H1 (cell line): ENCODE measurements around the gene LRFN3. TPM values are rescaled to one million over a fixed set of nuclear protein-coding genes. Genes with fewer than 3 reads are reported as not detected.
A peak's percentile ranks its signal among the peaks of the same experiment; 100 is the strongest.

Experiments used
- CTCF ChIA-PET: fragments of 300-600 bp; sonication (Branson Sonifier 250); formaldehyde crosslinking; loops from one replicate; lab custom pipeline; 2021; ENCODE audit not compliant: partially characterized antibody; lab: Charles Lee
- POLR2A ChIA-PET: fragments of 300-600 bp; sonication (Branson Sonifier 250); formaldehyde crosslinking; loops from one replicate; lab custom pipeline; 2021; ENCODE audit warnings: inconsistent platforms; ENCODE audit not compliant: partially characterized antibody; lab: Charles Lee
- DNase-seq, 2 experiments: peaks; one replicate each; pipeline versions ENCODE4 v3.0.0 to v3.0.0-alpha.2; 2010 to 2022; ENCODE audit warnings: low spot score in 2 of 2, low read depth in 1 of 2, mixed read lengths in 1 of 2
- FAIRE-seq: peaks from 2 replicates; lab custom pipeline; 2011; peaks lifted over from hg19 to GRCh38; lab: Jason Lieb, UNC
- H2AFZ ChIP-seq: 2 replicates; pipeline ENCODE4 v1.8.1; 2012; ENCODE audit warnings: low read length, inconsistent platforms
- H2AK5ac ChIP-seq: 2 replicates; pipeline ENCODE4 v1.6.1; 2013; ENCODE audit warnings: low read depth, low read length
- H2BK120ac ChIP-seq: replicated peaks from 2 replicates; pipeline ENCODE3; 2013; ENCODE audit warnings: low read depth, low read length, inconsistent platforms
- H2BK12ac ChIP-seq: 2 replicates; pipeline ENCODE4 v1.6.1; 2013; ENCODE audit warnings: low read depth, low read length
- H2BK15ac ChIP-seq: 2 replicates; pipeline ENCODE4 v1.6.1; 2013; ENCODE audit warnings: low read length
- H2BK20ac ChIP-seq: 2 replicates; pipeline ENCODE4 v1.6.1; 2013; ENCODE audit warnings: low read length
- H2BK5ac ChIP-seq: 2 replicates; pipeline ENCODE4 v1.6.1; 2013; ENCODE audit warnings: low read depth, low read length
- H3K14ac ChIP-seq: 2 replicates; pipeline ENCODE4 v1.6.1; 2013; ENCODE audit warnings: inconsistent platforms; ENCODE audit not compliant: insufficient read length
- H3K18ac ChIP-seq: 2 replicates; pipeline ENCODE4 v1.6.1; 2013; ENCODE audit warnings: low read length; ENCODE audit errors: extremely low read depth
- H3K23ac ChIP-seq: 2 replicates; pipeline ENCODE4 v1.6.1; 2013; ENCODE audit warnings: inconsistent platforms; ENCODE audit not compliant: insufficient read length
- H3K23me2 ChIP-seq: 2 replicates; pipeline ENCODE4 v1.6.1; 2013; ENCODE audit warnings: low read depth, low read length
- H3K27ac ChIP-seq: 2 replicates; pipeline ENCODE4 v1.6.1; 2011; ENCODE audit warnings: low read depth, low read length, inconsistent platforms
- H3K27me3 ChIP-seq, 4 experiments: replicated peaks in 1 of 4; 1 replicate in 1 of 4; 2 replicates in 3 of 4; pipeline versions ENCODE4 v1.6.1 to v1.8.1; 2011 to 2013; ENCODE audit warnings: low read length in 3 of 4, mild to moderate bottlenecking in 3 of 4, inconsistent platforms in 2 of 4, mixed read lengths in 2 of 4, moderate library complexity in 1 of 4; ENCODE audit not compliant: control insufficient read depth in 3 of 4, insufficient read depth in 3 of 4; ENCODE audit errors: extremely low read depth in 1 of 4
- H3K36me3 ChIP-seq, 4 experiments: 2 replicates each; pipeline versions ENCODE4 v1.6.1 to v1.8.1; 2011 to 2013; ENCODE audit warnings: mild to moderate bottlenecking in 4 of 4, low read length in 3 of 4, moderate library complexity in 2 of 4, control low read depth in 1 of 4, inconsistent platforms in 1 of 4; ENCODE audit not compliant: insufficient read depth in 4 of 4, control insufficient read depth in 2 of 4
- H3K4ac ChIP-seq: replicated peaks from 2 replicates; pipeline ENCODE3; 2013; ENCODE audit warnings: low read length, low read depth, mixed read lengths, inconsistent platforms; ENCODE audit not compliant: insufficient read length
- H3K4me1 ChIP-seq, 4 experiments: replicated peaks in 1 of 4; 1 replicate in 1 of 4; 2 replicates in 3 of 4; pipeline versions ENCODE4 v1.6.1 to v1.8.1; 2011 to 2013; ENCODE audit warnings: low read length in 3 of 4, inconsistent platforms in 2 of 4, mixed read lengths in 1 of 4; ENCODE audit not compliant: insufficient read depth in 4 of 4, control insufficient read depth in 3 of 4
- H3K4me2 ChIP-seq, 2 experiments: 2 replicates each; pipeline versions ENCODE4 v1.6.1 to v1.8.1; 2011 to 2013; ENCODE audit warnings: low read depth in 2 of 2, low read length in 2 of 2, control low read depth in 1 of 2, inconsistent platforms in 1 of 2, mild to moderate bottlenecking in 1 of 2; ENCODE audit not compliant: insufficient read depth in 1 of 2
- H3K4me3 ChIP-seq, 4 experiments: fragments of 200-600, 300-600 bp in 1 of 4; sonication (generic), shearing (Covaris generic), sonication (Bioruptor Twin) in 1 of 4; 2 replicates each; pipeline versions ENCODE4 v1.5.1 to v1.8.1; 2011 to 2016; ENCODE audit warnings: low read length in 4 of 4, low read depth in 3 of 4, control low read depth in 2 of 4, inconsistent platforms in 2 of 4, mild to moderate bottlenecking in 2 of 4, mixed read lengths in 1 of 4, moderate library complexity in 1 of 4; ENCODE audit not compliant: insufficient read depth in 2 of 4; ENCODE audit errors: extremely low read depth in 1 of 4
- H3K56ac ChIP-seq: replicated peaks from 2 replicates; pipeline ENCODE3; 2013; ENCODE audit warnings: low read depth, mild to moderate bottlenecking, mixed read lengths, low read length, inconsistent platforms; ENCODE audit not compliant: insufficient read length
- H3K79me1 ChIP-seq: 2 replicates; pipeline ENCODE4 v1.6.1; 2013; ENCODE audit warnings: low read depth, low read length, control low read depth
- H3K79me2 ChIP-seq, 2 experiments: 2 replicates each; pipeline versions ENCODE4 v1.6.1 to v1.8.1; 2012 to 2013; ENCODE audit warnings: low read length in 2 of 2, mild to moderate bottlenecking in 2 of 2, inconsistent platforms in 1 of 2; ENCODE audit not compliant: insufficient read depth in 2 of 2, control insufficient read depth in 1 of 2
- H3K9ac ChIP-seq, 4 experiments: replicated peaks in 1 of 4; 1 replicate in 1 of 4; 2 replicates in 3 of 4; pipeline versions ENCODE4 v1.6.1 to v1.8.1; 2011 to 2013; ENCODE audit warnings: low read depth in 3 of 4, low read length in 3 of 4, control low read depth in 2 of 4, mild to moderate bottlenecking in 2 of 4, moderate library complexity in 2 of 4, inconsistent platforms in 1 of 4; ENCODE audit errors: extremely low read depth in 1 of 4
- H3K9me3 ChIP-seq, 2 experiments: 2 replicates each; pipeline versions ENCODE4 v1.6.1 to v1.8.1; 2012 to 2013; ENCODE audit warnings: mild to moderate bottlenecking in 2 of 2, moderate library complexity in 2 of 2, control low read depth in 1 of 2, inconsistent platforms in 1 of 2, low read depth in 1 of 2, low read length in 1 of 2, mixed read lengths in 1 of 2; ENCODE audit not compliant: insufficient read depth in 2 of 2
- H4K20me1 ChIP-seq, 2 experiments: replicated peaks in 1 of 2; 2 replicates each; pipeline versions ENCODE3 to v1.8.1; 2011 to 2013; ENCODE audit warnings: inconsistent platforms in 2 of 2, low read length in 2 of 2, mild to moderate bottlenecking in 1 of 2; ENCODE audit not compliant: insufficient read depth in 2 of 2, control insufficient read depth in 1 of 2
- H4K5ac ChIP-seq: 2 replicates; pipeline ENCODE4 v1.6.1; 2013; ENCODE audit warnings: low read length, low read depth, mixed read lengths, inconsistent platforms; ENCODE audit not compliant: insufficient read length
- H4K8ac ChIP-seq: 2 replicates; pipeline ENCODE4 v1.8.0; 2013; ENCODE audit warnings: mild to moderate bottlenecking, moderate library complexity, low read length, inconsistent platforms; ENCODE audit not compliant: insufficient read depth; ENCODE audit errors: extremely low read depth
- H4K91ac ChIP-seq: replicated peaks from 2 replicates; pipeline ENCODE3; 2013; ENCODE audit warnings: low read length, mixed read lengths, inconsistent platforms; ENCODE audit not compliant: insufficient read length
- JUND ChIP-seq: IDR thresholded peaks from 2 replicates; pipeline ENCODE4 v1.6.1; 2011; ENCODE audit warnings: mild to moderate bottlenecking, improper control_type of control experiment, low read length
- WGBS, 2 experiments: shearing (Covaris generic) in 1 of 2; methylation state at CpG; one replicate each; pipeline versions ENCODE4 v1.1.6 to v1.1.7; 2013 to 2015; ENCODE audit warnings: low lambda C conversion rate in 2 of 2, mixed read lengths in 2 of 2, inconsistent platforms in 1 of 2, low coverage in 1 of 2, missing lambda C conversion rate in 1 of 2; ENCODE audit not compliant: insufficient replicate concordance in 2 of 2, insufficient coverage in 1 of 2, insufficient read length in 1 of 2; ENCODE audit errors: extremely low coverage in 1 of 2, missing lambda C conversion rate in 1 of 2; 5-methylcytosine and 5-hydroxymethylcytosine counted together
- polyA plus RNA-seq, 7 experiments: library from polyadenylated mRNA; depleted of rRNA in 3 of 7; stranded (reverse) in 5 of 7; unstranded in 2 of 7; fragments of >200 nt in 5 of 7; fragments of 200-250 nt in 2 of 7; gene quantifications; 1 replicate in 5 of 7; 2 replicates in 1 of 7; 4 replicates in 1 of 7; pipeline versions ENCODE4 v1.2.1 to v1.2.3, GENCODE V29; 2011 to 2013; ENCODE audit warnings: missing spikeins in 2 of 7, mixed read lengths in 2 of 7
- total RNA-seq: library from RNA; stranded (reverse); fragmentation: NEBNext Ultra II Directional; extraction: Animal tissue kit (Norgen Biotek cat#: 25700); gene quantifications from 2 replicates; pipeline ENCODE4 v1.2.1, GENCODE V29; 2021

LRFN3 gene
- total and polyA plus RNA-seq, 2 of the 8 experiments (the other 6 are each of a cell fraction or from before 2014, with no cell fraction given), result 4.6 to 16.8 TPM

DNA sequence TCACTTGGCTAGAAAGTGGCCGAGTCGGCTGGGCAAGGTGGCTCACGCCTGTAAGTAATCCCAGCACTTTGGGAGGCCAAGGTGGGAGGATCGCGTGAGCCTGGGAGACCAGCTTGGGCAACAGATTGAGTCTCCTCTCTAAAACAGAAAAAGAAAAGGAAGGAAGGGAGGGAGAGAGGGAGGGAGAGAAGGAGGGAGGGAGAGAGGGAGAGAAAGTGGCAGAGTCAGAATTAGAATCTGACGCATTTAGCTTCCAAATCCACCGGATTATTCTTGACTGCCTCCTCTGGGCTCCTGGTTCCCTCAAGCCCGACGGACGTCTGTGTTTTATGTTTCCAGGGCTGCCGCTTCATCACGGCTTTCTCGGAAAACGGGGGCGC, 22.5 kb downstream of the LRFN3 start:
- H2BK5ac ChIP-seq, result no peak overlapping the region
- no peak for FAIRE-seq
- no peak overlapping the region for H3K4ac ChIP-seq
- DNase-seq, result no peak
- H3K4me1 ChIP-seq, result peaks cover 0 to 7% (median 3%) of the 10 kb centered on the region in 4 experiments; a peak in 4 of 7 replicates
- no peaks in the 10 kb centered on the region for H3K79me1 ChIP-seq
- H3K27ac ChIP-seq, result no peak overlapping the region
- no peak overlapping the region for H4K5ac ChIP-seq
- no peak overlapping the region for H4K8ac ChIP-seq
- peaks cover 13 to 31% (median 29%) of the 10 kb centered on the region in 4 experiments for H3K27me3 ChIP-seq
- 55% methylated on average over 15 of the region's 15 CpGs; no CpG with 5 or more reads in 1 of the 2 experiments for WGBS, 2 experiments
- H2BK12ac ChIP-seq, result no peak overlapping the region
- no peak overlapping the region for H2BK20ac ChIP-seq
- no peak overlapping the region for H4K91ac ChIP-seq
- H3K9ac ChIP-seq, result no peak overlapping the region
- H3K4me3 ChIP-seq, result peak overlapping the region; percentile 4 to 51 (median 38); a peak in 5 of 8 replicates
- H3K56ac ChIP-seq, result no peak overlapping the region
- no peak overlapping the region for H3K14ac ChIP-seq
- no peaks in the 10 kb centered on the region for H3K79me2 ChIP-seq
- H3K36me3 ChIP-seq, result no peaks in the 10 kb centered on the region
- no peak overlapping the region for H2BK120ac ChIP-seq
- no peak overlapping the region for H3K18ac ChIP-seq
- H3K9me3 ChIP-seq, result no peaks in the 10 kb centered on the region
- POLR2A ChIA-PET, result interaction anchor here (0.8 to 1.6 kb wide), 2 partner anchors 35 to 89 kb away, joined by 3 to 4 read pairs; no protein-coding TSS in a partner anchor
- H2AFZ ChIP-seq, result no peak overlapping the region
- H4K20me1 ChIP-seq, result peaks cover 0 to 9% of the 10 kb centered on the region in 2 experiments
- no peak for TF ChIP-seq JUND
- CTCF ChIA-PET, result interaction anchor here (0.6 to 4.1 kb wide), 16 partner anchors 9 to 92 kb away, joined by 3 to 11 read pairs (median 3); partner anchors contain the start of gene SDHAF1
- peak overlapping the region; percentile 55 to 75 for H3K4me2 ChIP-seq
- no peak overlapping the region for H3K23ac ChIP-seq
- no peak overlapping the region for H2AK5ac ChIP-seq
- peaks cover 3% of the 10 kb centered on the region; the same call in 1 of the 2 replicates for H3K23me2 ChIP-seq
- no peak overlapping the region for H2BK15ac ChIP-seq
